ENCODE measurements around the gene NDUFB8.

NDUFB8 gene

GRCh38 chr10:100537475-100537874 is 7.8 kb upstream of the NDUFB8 start:
- no peak overlapping the region for H3K9ac ChIP-seq

GRCh38 chr10:100535715-100536353 is 6.2 kb upstream of the NDUFB8 start, which contains the start of gene HIF1AN:
Gene HIF1AN (plus strand): TSS chr10:100535943. CDS start chr10:100535959, 16 bp downstream.
- Histone ChIP-seq H3K27me3 (ENCODE audit: insufficient read depth, low read depth) (no peaks in the 10 kb centered on the region), H3K27ac (no peak within 1 kb of the TSS), H3K36me3 (ENCODE audit: insufficient read depth) (peaks cover 5% of the 10 kb centered on the region; the same call in 1 of the 2 replicates)

More at GRCh38 chr10:100537475-100537874, 7.8 kb upstream of the NDUFB8 start:
- H3K27me3 ChIP-seq (ENCODE audit: insufficient read depth, low read depth), result no peaks in the 10 kb centered on the region
- H3K27ac ChIP-seq, result no peak overlapping the region
- H4K20me1 ChIP-seq (ENCODE audit: insufficient read depth), result no peaks in the 10 kb centered on the region
- no peak for TF ChIP-seq CTCF (conservative IDR thresholded peaks at IDR 0.05; ENCODE audit: low read depth, low read length)
- H3K4me3 ChIP-seq (IDR thresholded peaks at IDR 0.05; ENCODE audit: insufficient read depth, low read depth, low read length), result no peak overlapping the region
- peaks cover 5% of the 10 kb centered on the region; the same call in 1 of the 2 replicates for H3K36me3 ChIP-seq (ENCODE audit: insufficient read depth)
- peaks cover 13% of the 10 kb centered on the region; the same call in 1 of the 2 replicates for H3K79me2 ChIP-seq (ENCODE audit: insufficient read depth, low read depth)
- H2AFZ ChIP-seq (ENCODE audit: low read depth), result no peak overlapping the region
- peaks cover 35% of the 10 kb centered on the region for H3K4me1 ChIP-seq (ENCODE audit: low read depth, poor library complexity, severe bottlenecking)
- H3K4me2 ChIP-seq, result peak overlapping the region; percentile 96; the same call in 1 of the 2 replicates

GRCh38 chr10:100535338-100535714 is 5.7 kb upstream of the NDUFB8 start:
- H4K20me1 ChIP-seq (ENCODE audit: insufficient read depth), result no peaks in the 10 kb centered on the region
- peaks cover under 1% of the 10 kb centered on the region; the same call in 1 of the 2 replicates for H3K36me3 ChIP-seq (ENCODE audit: insufficient read depth)
- H3K27me3 ChIP-seq (ENCODE audit: insufficient read depth, low read depth), result no peaks in the 10 kb centered on the region
- H3K27ac ChIP-seq, result no peak overlapping the region
- H3K4me1 ChIP-seq (ENCODE audit: low read depth, poor library complexity, severe bottlenecking), result peaks cover 57% of the 10 kb centered on the region
- no peak overlapping the region for H3K9ac ChIP-seq
- no peak overlapping the region for H3K4me3 ChIP-seq (IDR thresholded peaks at IDR 0.05; ENCODE audit: insufficient read depth, low read depth, low read length)
- H2AFZ ChIP-seq (ENCODE audit: low read depth), result peak overlapping the region; percentile 77
- peak overlapping the region; percentile 96 for H3K4me2 ChIP-seq
- no peak for TF ChIP-seq CTCF (conservative IDR thresholded peaks at IDR 0.05; ENCODE audit: low read depth, low read length)
- H3K79me2 ChIP-seq (ENCODE audit: insufficient read depth, low read depth), result peaks cover 13% of the 10 kb centered on the region; the same call in 1 of the 2 replicates

More at GRCh38 chr10:100535715-100536353, 6.2 kb upstream of the NDUFB8 start, which contains the start of gene HIF1AN:
- peak within 1 kb of the TSS; percentile 96 for H3K4me2 ChIP-seq
- peak; percentile 79 for TF ChIP-seq CTCF (conservative IDR thresholded peaks at IDR 0.05; ENCODE audit: low read depth, low read length)
- peaks cover 13% of the 10 kb centered on the region; the same call in 1 of the 2 replicates for H3K79me2 ChIP-seq (ENCODE audit: insufficient read depth, low read depth)
- H2AFZ ChIP-seq (ENCODE audit: low read depth), result peak within 1 kb of the TSS; percentile 77
- H3K9ac ChIP-seq, result peak within 1 kb of the TSS; percentile 40; the same call in 1 of the 2 replicates
- no peak within 1 kb of the TSS for H3K4me3 ChIP-seq (IDR thresholded peaks at IDR 0.05; ENCODE audit: insufficient read depth, low read depth, low read length)
- H3K4me1 ChIP-seq (ENCODE audit: low read depth, poor library complexity, severe bottlenecking), result peaks cover 52% of the 10 kb centered on the region
- no peaks in the 10 kb centered on the region for H4K20me1 ChIP-seq (ENCODE audit: insufficient read depth)

- H3K27me3 ChIP-seq (ENCODE audit: insufficient read depth, low read depth), result no peaks in the 10 kb centered on the region
- H2AFZ ChIP-seq (ENCODE audit: low read depth), result peak overlapping the region; percentile 77; the same call in 1 of the 2 replicates
- no peaks in the 10 kb centered on the region for H3K36me3 ChIP-seq (ENCODE audit: insufficient read depth)
- no peaks in the 10 kb centered on the region for H4K20me1 ChIP-seq (ENCODE audit: insufficient read depth)
- H3K4me3 ChIP-seq (IDR thresholded peaks at IDR 0.05; ENCODE audit: insufficient read depth, low read depth, low read length), result no peak overlapping the region
- H3K9ac ChIP-seq, result no peak overlapping the region
- peaks cover 63% of the 10 kb centered on the region for H3K4me1 ChIP-seq (ENCODE audit: low read depth, poor library complexity, severe bottlenecking)
- peak overlapping the region; percentile 96 for H3K4me2 ChIP-seq
- H3K27ac ChIP-seq, result no peak overlapping the region
- peaks cover 13% of the 10 kb centered on the region; the same call in 1 of the 2 replicates for H3K79me2 ChIP-seq (ENCODE audit: insufficient read depth, low read depth)
- TF ChIP-seq CTCF (conservative IDR thresholded peaks at IDR 0.05; ENCODE audit: low read depth, low read length), result no peak
These were observed 5.1 kb upstream of the NDUFB8 start for GRCh38 chr10:100534726-100535125.
